Liver (tissue), 3 donors: ENCODE measurements around the gene GRID1.

Experiments used
- ATF3 ChIP-seq: IDR thresholded peaks from 2 replicates; pipeline ENCODE4 v1.6.1; 2016; ENCODE audit warnings: antibody characterized with exemption
- EGR1 ChIP-seq, 2 donors: IDR thresholded peaks; 2 replicates each; pipeline ENCODE4 v1.6.1; 2016 to 2018; ENCODE audit warnings: antibody characterized with exemption in 2 of 2, low read depth in 2 of 2
- FOXA1 ChIP-seq: IDR thresholded peaks from 2 replicates; pipeline ENCODE4 v1.6.1; 2016; ENCODE audit warnings: antibody characterized with exemption
- GABPA ChIP-seq, 2 donors: IDR thresholded peaks in 1 of 2; conservative IDR thresholded peaks in 1 of 2; 2 replicates each; pipeline ENCODE4 v1.6.1; 2016; ENCODE audit warnings: antibody characterized with exemption in 2 of 2, mild to moderate bottlenecking in 1 of 2, moderate library complexity in 1 of 2
- JUND ChIP-seq, 2 donors: IDR thresholded peaks; 2 replicates each; pipeline ENCODE4 v1.6.1; 2016; ENCODE audit warnings: antibody characterized with exemption in 2 of 2
- MAX ChIP-seq: IDR thresholded peaks from 2 replicates; pipeline ENCODE4 v1.6.1; 2016; ENCODE audit warnings: antibody characterized with exemption
- RXRA ChIP-seq, 2 donors: IDR thresholded peaks; 2 replicates each; pipeline ENCODE4 v1.6.1; 2017 to 2018; ENCODE audit warnings: antibody characterized with exemption in 2 of 2, mild to moderate bottlenecking in 1 of 2
- SP1 ChIP-seq: IDR thresholded peaks from 2 replicates; pipeline ENCODE4 v1.6.1; 2018; ENCODE audit warnings: antibody characterized with exemption, mild to moderate bottlenecking
- TAF1 ChIP-seq: conservative IDR thresholded peaks from 2 replicates; pipeline ENCODE4 v1.6.1; 2016; ENCODE audit warnings: antibody characterized with exemption, mild to moderate bottlenecking
- YY1 ChIP-seq: IDR thresholded peaks from 2 replicates; pipeline ENCODE4 v1.6.1; 2016; ENCODE audit warnings: antibody characterized with exemption, mild to moderate bottlenecking
- ZBTB33 ChIP-seq: IDR thresholded peaks from 2 replicates; pipeline ENCODE4 v1.6.1; 2016; ENCODE audit warnings: antibody characterized with exemption
- TF ChIP-seq, protein P1 (sequence below): fragments of 150-350 bp; IDR thresholded peaks from 2 replicates; pipeline ENCODE4 v1.5.1; 2017; ENCODE audit warnings: improper control_type of control experiment, low read depth, low read length; ENCODE audit not compliant: missing input control
- TF ChIP-seq, protein P2 (sequence below): IDR thresholded peaks from 2 replicates; pipeline ENCODE4 v1.6.1; 2016; ENCODE audit warnings: antibody characterized with exemption, mild to moderate bottlenecking
- donor health status: healthy.
- donor health status: healthy.

- TF ChIP-seq, protein P1, sequence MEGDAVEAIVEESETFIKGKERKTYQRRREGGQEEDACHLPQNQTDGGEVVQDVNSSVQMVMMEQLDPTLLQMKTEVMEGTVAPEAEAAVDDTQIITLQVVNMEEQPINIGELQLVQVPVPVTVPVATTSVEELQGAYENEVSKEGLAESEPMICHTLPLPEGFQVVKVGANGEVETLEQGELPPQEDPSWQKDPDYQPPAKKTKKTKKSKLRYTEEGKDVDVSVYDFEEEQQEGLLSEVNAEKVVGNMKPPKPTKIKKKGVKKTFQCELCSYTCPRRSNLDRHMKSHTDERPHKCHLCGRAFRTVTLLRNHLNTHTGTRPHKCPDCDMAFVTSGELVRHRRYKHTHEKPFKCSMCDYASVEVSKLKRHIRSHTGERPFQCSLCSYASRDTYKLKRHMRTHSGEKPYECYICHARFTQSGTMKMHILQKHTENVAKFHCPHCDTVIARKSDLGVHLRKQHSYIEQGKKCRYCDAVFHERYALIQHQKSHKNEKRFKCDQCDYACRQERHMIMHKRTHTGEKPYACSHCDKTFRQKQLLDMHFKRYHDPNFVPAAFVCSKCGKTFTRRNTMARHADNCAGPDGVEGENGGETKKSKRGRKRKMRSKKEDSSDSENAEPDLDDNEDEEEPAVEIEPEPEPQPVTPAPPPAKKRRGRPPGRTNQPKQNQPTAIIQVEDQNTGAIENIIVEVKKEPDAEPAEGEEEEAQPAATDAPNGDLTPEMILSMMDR: no peak
- TF ChIP-seq MAX (no peak), ZBTB33 (no peak), JUND (IDR thresholded peaks at IDR 0.05) (no peak), FOXA1 (no peak), TAF1 (no peak), EGR1 (IDR thresholded peaks at IDR 0.05; ENCODE audit: low read depth in 2 of 2) (no peak), YY1 (no peak), RXRA (IDR thresholded peaks at IDR 0.05) (no peak), SP1 (no peak), GABPA (IDR thresholded peaks at IDR 0.05 in 1 of 2, conservative IDR thresholded peaks at IDR 0.05 in 1 of 2) (no peak), ATF3 (no peak)
- TF ChIP-seq, protein P2, sequence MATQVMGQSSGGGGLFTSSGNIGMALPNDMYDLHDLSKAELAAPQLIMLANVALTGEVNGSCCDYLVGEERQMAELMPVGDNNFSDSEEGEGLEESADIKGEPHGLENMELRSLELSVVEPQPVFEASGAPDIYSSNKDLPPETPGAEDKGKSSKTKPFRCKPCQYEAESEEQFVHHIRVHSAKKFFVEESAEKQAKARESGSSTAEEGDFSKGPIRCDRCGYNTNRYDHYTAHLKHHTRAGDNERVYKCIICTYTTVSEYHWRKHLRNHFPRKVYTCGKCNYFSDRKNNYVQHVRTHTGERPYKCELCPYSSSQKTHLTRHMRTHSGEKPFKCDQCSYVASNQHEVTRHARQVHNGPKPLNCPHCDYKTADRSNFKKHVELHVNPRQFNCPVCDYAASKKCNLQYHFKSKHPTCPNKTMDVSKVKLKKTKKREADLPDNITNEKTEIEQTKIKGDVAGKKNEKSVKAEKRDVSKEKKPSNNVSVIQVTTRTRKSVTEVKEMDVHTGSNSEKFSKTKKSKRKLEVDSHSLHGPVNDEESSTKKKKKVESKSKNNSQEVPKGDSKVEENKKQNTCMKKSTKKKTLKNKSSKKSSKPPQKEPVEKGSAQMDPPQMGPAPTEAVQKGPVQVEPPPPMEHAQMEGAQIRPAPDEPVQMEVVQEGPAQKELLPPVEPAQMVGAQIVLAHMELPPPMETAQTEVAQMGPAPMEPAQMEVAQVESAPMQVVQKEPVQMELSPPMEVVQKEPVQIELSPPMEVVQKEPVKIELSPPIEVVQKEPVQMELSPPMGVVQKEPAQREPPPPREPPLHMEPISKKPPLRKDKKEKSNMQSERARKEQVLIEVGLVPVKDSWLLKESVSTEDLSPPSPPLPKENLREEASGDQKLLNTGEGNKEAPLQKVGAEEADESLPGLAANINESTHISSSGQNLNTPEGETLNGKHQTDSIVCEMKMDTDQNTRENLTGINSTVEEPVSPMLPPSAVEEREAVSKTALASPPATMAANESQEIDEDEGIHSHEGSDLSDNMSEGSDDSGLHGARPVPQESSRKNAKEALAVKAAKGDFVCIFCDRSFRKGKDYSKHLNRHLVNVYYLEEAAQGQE: no peak
These were observed 26.1 kb upstream of the GRID1 start for GRCh38 chr10:86392723-86393094.
